K562 (cell line): Measurements from ENCODE around the gene NUP210. TPM values are rescaled to one million over a fixed set of nuclear protein-coding genes. Genes with fewer than 3 reads are reported as not detected.

Experiments
- ATAC-seq: fragments of 200-7000 bp; cut with Tn5 transposase; 3 replicates; pipeline ENCODE4 v1.9.1; 2020; ENCODE audit warnings: moderate library complexity
- BruUV-seq: library from RNA; stranded (reverse); fragments of 400-500 nt; replicated peaks from 2 replicates; lab custom pipeline; 2021; lab: Mats Ljungman, UMichigan
- CTCF ChIA-PET: fragments of 300-600 bp; formaldehyde crosslinking; extraction: SDS; loops from one replicate; lab custom pipeline; 2021; ENCODE audit warnings: low intra/inter-chr PET ratio; lab: Yijun Ruan, JAX
- POLR2A ChIA-PET: fragments of 300-600, 350-650 bp; sonication (Branson Sonifier 250); formaldehyde crosslinking; extraction: SDS; loops from one replicate; lab custom pipeline; 2021; ENCODE audit warnings: antibody characterized with exemption, inconsistent platforms; lab: Yijun Ruan, JAX
- DNase-seq, 4 experiments: peaks; one replicate each; pipeline versions ENCODE4 v3.0.0 to v3.0.0-alpha.2; 2011 to 2018; ENCODE audit warnings: low spot score in 3 of 4, mixed read lengths in 3 of 4; ENCODE audit errors: extremely low read depth in 1 of 4
- FAIRE-seq: peaks from 2 replicates; lab custom pipeline; 2011; peaks lifted over from hg19 to GRCh38; lab: Jason Lieb, UNC
- H2AFZ ChIP-seq: 2 replicates; pipeline ENCODE4 v1.6.0; 2011; ENCODE audit warnings: low read depth, low read length, control low read depth, inconsistent platforms
- H3K27ac ChIP-seq: fragments of 200-600 bp; 3 replicates; pipeline ENCODE4 v1.8.0; 2011; ENCODE audit warnings: low read depth, mild to moderate bottlenecking, control low read depth, inconsistent platforms, low read length, moderate library complexity, mixed read lengths; ENCODE audit errors: extremely low read depth
- H3K27me3 ChIP-seq, 2 experiments: fragments of 300-600 bp in 1 of 2; 2 replicates in 1 of 2; 3 replicates in 1 of 2; pipeline versions ENCODE4 v1.6.0 to v1.8.0; 2011; ENCODE audit warnings: inconsistent platforms in 2 of 2, low read length in 2 of 2, mild to moderate bottlenecking in 1 of 2, mixed read lengths in 1 of 2, moderate library complexity in 1 of 2; ENCODE audit not compliant: control insufficient read depth in 2 of 2, insufficient read depth in 2 of 2
- H3K36me3 ChIP-seq: fragments of 300-600 bp; 3 replicates; pipeline ENCODE4 v1.8.0; 2011; ENCODE audit warnings: mild to moderate bottlenecking, low read length, inconsistent platforms; ENCODE audit not compliant: control insufficient read depth, insufficient read depth
- H3K4me1 ChIP-seq, 2 experiments: fragments of 200-600 bp in 1 of 2; replicated peaks in 1 of 2; 2 replicates in 1 of 2; 3 replicates in 1 of 2; pipeline versions ENCODE4 v1.5.1 to v1.8.0; 2011; ENCODE audit warnings: inconsistent platforms in 2 of 2, low read length in 2 of 2, mild to moderate bottlenecking in 1 of 2, mixed read lengths in 1 of 2, moderate library complexity in 1 of 2; ENCODE audit not compliant: control insufficient read depth in 2 of 2, insufficient read depth in 2 of 2
- H3K4me2 ChIP-seq: 2 replicates; pipeline ENCODE4 v1.6.1; 2011; ENCODE audit warnings: low read length, control low read depth, inconsistent platforms, mixed read lengths; ENCODE audit not compliant: insufficient read depth
- H3K4me3 ChIP-seq: fragments of 200-600 bp; sonication (generic), shearing (Covaris generic); 2 replicates; pipeline ENCODE4 v1.5.1; 2016; ENCODE audit warnings: control low read depth, inconsistent platforms
- H3K79me2 ChIP-seq: fragments of 200-600 bp; 3 replicates; pipeline ENCODE4 v1.8.0; 2011; ENCODE audit warnings: low read length, inconsistent platforms; ENCODE audit not compliant: control insufficient read depth, insufficient read depth
- H3K9ac ChIP-seq, 2 experiments: 2 replicates each; pipeline versions ENCODE4 v1.6.0 to v1.6.1; 2011; ENCODE audit warnings: low read depth in 2 of 2, low read length in 2 of 2, control low read depth in 1 of 2, inconsistent platforms in 1 of 2, mild to moderate bottlenecking in 1 of 2, mixed read lengths in 1 of 2; ENCODE audit not compliant: insufficient read depth in 1 of 2
- H3K9me1 ChIP-seq: one replicate; pipeline ENCODE4 v1.6.0; 2011; ENCODE audit warnings: inconsistent platforms, mild to moderate bottlenecking, low read length, moderate library complexity; ENCODE audit not compliant: control insufficient read depth, insufficient read depth
- H3K9me3 ChIP-seq: replicated peaks from 2 replicates; pipeline ENCODE4 v1.5.1; 2011; ENCODE audit warnings: low read depth, low read length, inconsistent platforms; ENCODE audit not compliant: control insufficient read depth, insufficient read depth
- H4K20me1 ChIP-seq: replicated peaks from 2 replicates; pipeline ENCODE4 v1.6.1; 2011; ENCODE audit warnings: low read length, inconsistent platforms, mixed read lengths; ENCODE audit not compliant: control insufficient read depth, insufficient read depth
- CTBP1 ChIP-seq: fragments of 450-650 bp; IDR thresholded peaks from 2 replicates; pipeline ENCODE4 v1.6.1; 2016; ENCODE audit warnings: borderline replicate concordance
- FOSL1 ChIP-seq: fragments of 200-800 bp; sonication (Bioruptor generic); conservative IDR thresholded peaks from 2 replicates; pipeline ENCODE4 v1.6.1; 2016; ENCODE audit warnings: missing genetic modification characterization, missing compliant biosample characterization
- GTF2F1 ChIP-seq: IDR thresholded peaks from 2 replicates; pipeline ENCODE4 v1.6.1; 2011; ENCODE audit warnings: low read depth, low read length, improper control_type of control experiment
- HMGN3 ChIP-seq: IDR thresholded peaks from 2 replicates; pipeline ENCODE4 v1.6.1; 2011; ENCODE audit warnings: borderline replicate concordance, low read depth, mild to moderate bottlenecking, mixed read lengths, low read length; ENCODE audit not compliant: insufficient read length; ENCODE audit errors: extremely low read depth
- JUNB ChIP-seq: fragments of 450-650 bp; formaldehyde crosslinking; conservative IDR thresholded peaks from 2 replicates; pipeline ENCODE4 v1.4.0; 2020; ENCODE audit warnings: mild to moderate bottlenecking
- MEIS2 ChIP-seq: fragments of 450-650 bp; IDR thresholded peaks from 2 replicates; pipeline ENCODE4 v1.6.1; 2014; ENCODE audit warnings: mild to moderate bottlenecking; ENCODE audit not compliant: partially characterized antibody
- SMARCC2 ChIP-seq: fragments of 450-650 bp; IDR thresholded peaks from 2 replicates; pipeline ENCODE4 v1.6.1; 2017; ENCODE audit warnings: antibody characterized with exemption, moderate library complexity, mild to moderate bottlenecking, low read depth
- SUPT5H ChIP-seq: fragments of 450-650 bp; IDR thresholded peaks from 2 replicates; pipeline ENCODE4 v1.6.1; 2016
- TRIM28 ChIP-seq: fragments of 450-650 bp; IDR thresholded peaks from 2 replicates; pipeline ENCODE4 v1.6.1; 2017
- XRCC4 ChIP-seq: IDR thresholded peaks from one replicate; pipeline ENCODE4 v1.6.1; 2011; ENCODE audit not compliant: insufficient read depth, insufficient read length; ENCODE audit errors: extremely low read depth
- WGBS: fragments of 100-300 bp; shearing (Covaris generic); methylation state at CpG from one replicate; pipeline ENCODE4 v1.1.6; 2016; ENCODE audit warnings: low coverage, mixed read lengths; ENCODE audit not compliant: insufficient coverage; ENCODE audit errors: missing lambda C conversion rate; 5-methylcytosine and 5-hydroxymethylcytosine counted together
- in situ Hi-C: fragments of 300-500 bp; cut with MboI; formaldehyde crosslinking; loops from 4 replicates; pipeline ENCODE4 v1.15.0; 2018; ENCODE audit warnings: inconsistent platforms, mixed read lengths
- intact Hi-C: fragments of 100-400 bp; cut with micrococcal nuclease; formaldehyde crosslinking; loops from 2 replicates; pipeline ENCODE4 v1.14.2; 2022
- polyA plus RNA-seq, 8 experiments: library from polyadenylated mRNA; depleted of rRNA in 4 of 8; stranded (reverse) in 5 of 8; unstranded in 3 of 8; fragments of >200 nt; fragmentation: Nextera tagmentation in 2 of 8; fragmentation: Illumina TruSeq in 1 of 8; extraction: Ambion mirVana in 2 of 8; extraction: Trizol in 1 of 8; gene quantifications; 2 replicates each; pipeline versions ENCODE4 v1.2.1 to v1.2.3, GENCODE V29; 2011 to 2014; ENCODE audit warnings: inconsistent platforms in 1 of 8, missing spikeins in 1 of 8
- total RNA-seq, 7 experiments: library from RNA; depleted of rRNA in 6 of 7; stranded (reverse); fragments of >200 nt in 6 of 7; fragmentation: Illumina TruSeq in 2 of 7; extraction: Trizol in 2 of 7; gene quantifications; 2 replicates each; pipeline versions ENCODE4 v1.2.1 to v1.2.3, GENCODE V29; 2011 to 2021; ENCODE audit warnings: low replicate concordance in 1 of 7
- TF ChIP-seq, protein P1 (sequence below): sonication (generic); formaldehyde crosslinking; IDR thresholded peaks from 2 replicates; pipeline ENCODE4 v1.8.0; 2023; ENCODE audit warnings: mild to moderate bottlenecking, missing genetic modification reagents
- TF ChIP-seq, protein P2 (sequence below): sonication (generic); formaldehyde crosslinking; IDR thresholded peaks from 2 replicates; pipeline ENCODE4 v1.8.0; 2022; ENCODE audit warnings: mild to moderate bottlenecking, missing genetic modification reagents
- TF ChIP-seq, protein P3 (sequence below): fragments of 250-450 bp; sonication (Bioruptor Pico); IDR thresholded peaks from 2 replicates; pipeline ENCODE4 v1.9.0; 2021; ENCODE audit warnings: mild to moderate bottlenecking
- TF ChIP-seq, protein P4 (sequence below): fragments of 250-450 bp; sonication (Bioruptor Pico); IDR thresholded peaks from 2 replicates; pipeline ENCODE4 v1.4.0; 2020; ENCODE audit warnings: borderline replicate concordance

The NUP210 gene
- total and polyA plus RNA-seq, 9 of the 15 experiments (the other 6 are each of a cell fraction or from before 2014, with no cell fraction given): 1.2 to 138 (median 44.0) TPM

GRCh38 chr3:13404626-13405452 lies 15.3 kb downstream of the NUP210 start:
- Histone ChIP-seq H3K36me3 (peaks cover 53% of the 10 kb centered on the region; the same call in 2 of the 3 replicates), H3K79me2 (peaks cover 99% of the 10 kb centered on the region)
- 21% methylated on average over 9 of the region's 9 CpGs for WGBS
- TF ChIP-seq, protein P1, sequence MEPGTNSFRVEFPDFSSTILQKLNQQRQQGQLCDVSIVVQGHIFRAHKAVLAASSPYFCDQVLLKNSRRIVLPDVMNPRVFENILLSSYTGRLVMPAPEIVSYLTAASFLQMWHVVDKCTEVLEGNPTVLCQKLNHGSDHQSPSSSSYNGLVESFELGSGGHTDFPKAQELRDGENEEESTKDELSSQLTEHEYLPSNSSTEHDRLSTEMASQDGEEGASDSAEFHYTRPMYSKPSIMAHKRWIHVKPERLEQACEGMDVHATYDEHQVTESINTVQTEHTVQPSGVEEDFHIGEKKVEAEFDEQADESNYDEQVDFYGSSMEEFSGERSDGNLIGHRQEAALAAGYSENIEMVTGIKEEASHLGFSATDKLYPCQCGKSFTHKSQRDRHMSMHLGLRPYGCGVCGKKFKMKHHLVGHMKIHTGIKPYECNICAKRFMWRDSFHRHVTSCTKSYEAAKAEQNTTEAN (CRISPR knock-in tag): 0 out of 2 replicates have a peak, but pooled peaks have one; percentile 9
- TF ChIP-seq MEIS2 (peak; percentile 18), TRIM28 (peak; percentile 48; the same call in 1 of the 2 replicates), HMGN3 (no peak), FOSL1 (no peak), JUNB (CRISPR knock-in tag) (no peak), XRCC4 (no peak), CTBP1 (peak; percentile 37; the same call in 1 of the 2 replicates), SUPT5H (no peak), SMARCC2 (peak; percentile 73; the same call in 1 of the 2 replicates), GTF2F1 (no peak)
- TF ChIP-seq, protein P2, sequence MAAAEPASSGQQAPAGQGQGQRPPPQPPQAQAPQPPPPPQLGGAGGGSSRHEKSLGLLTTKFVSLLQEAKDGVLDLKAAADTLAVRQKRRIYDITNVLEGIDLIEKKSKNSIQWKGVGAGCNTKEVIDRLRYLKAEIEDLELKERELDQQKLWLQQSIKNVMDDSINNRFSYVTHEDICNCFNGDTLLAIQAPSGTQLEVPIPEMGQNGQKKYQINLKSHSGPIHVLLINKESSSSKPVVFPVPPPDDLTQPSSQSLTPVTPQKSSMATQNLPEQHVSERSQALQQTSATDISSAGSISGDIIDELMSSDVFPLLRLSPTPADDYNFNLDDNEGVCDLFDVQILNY: no peak
- TF ChIP-seq, protein P3, sequence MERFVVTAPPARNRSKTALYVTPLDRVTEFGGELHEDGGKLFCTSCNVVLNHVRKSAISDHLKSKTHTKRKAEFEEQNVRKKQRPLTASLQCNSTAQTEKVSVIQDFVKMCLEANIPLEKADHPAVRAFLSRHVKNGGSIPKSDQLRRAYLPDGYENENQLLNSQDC (CRISPR knock-in tag): no peak
- TF ChIP-seq, protein P4, sequence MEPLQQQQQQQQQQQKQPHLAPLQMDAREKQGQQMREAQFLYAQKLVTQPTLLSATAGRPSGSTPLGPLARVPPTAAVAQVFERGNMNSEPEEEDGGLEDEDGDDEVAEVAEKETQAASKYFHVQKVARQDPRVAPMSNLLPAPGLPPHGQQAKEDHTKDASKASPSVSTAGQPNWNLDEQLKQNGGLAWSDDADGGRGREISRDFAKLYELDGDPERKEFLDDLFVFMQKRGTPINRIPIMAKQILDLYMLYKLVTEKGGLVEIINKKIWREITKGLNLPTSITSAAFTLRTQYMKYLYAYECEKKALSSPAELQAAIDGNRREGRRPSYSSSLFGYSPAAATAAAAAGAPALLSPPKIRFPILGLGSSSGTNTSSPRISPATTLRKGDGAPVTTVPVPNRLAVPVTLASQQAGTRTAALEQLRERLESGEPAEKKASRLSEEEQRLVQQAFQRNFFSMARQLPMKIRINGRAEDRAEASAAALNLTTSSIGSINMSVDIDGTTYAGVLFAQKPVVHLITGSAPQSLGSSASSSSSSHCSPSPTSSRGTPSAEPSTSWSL (CRISPR knock-in tag): no peak

More at GRCh38 chr3:13404626-13405452, 15.3 kb downstream of the NUP210 start:
- intact Hi-C loops: loop anchor here (2.0 kb wide), 1 partner anchor 48 kb away; no protein-coding TSS in a partner anchor
- Histone ChIP-seq H3K9me3 (peaks cover 19% of the 10 kb centered on the region), H3K4me2 (peak overlapping the region; percentile 67), H4K20me1 (peaks cover 14% of the 10 kb centered on the region; the same call in 1 of the 2 replicates), H3K4me3 (no peak overlapping the region), H3K27ac (peak overlapping the region; percentile 63), H3K9ac (peak overlapping the region; percentile 39 to 59; a peak in 2 of 4 replicates), H3K27me3 (no peaks in the 10 kb centered on the region), H3K9me1 (no peaks in the 10 kb centered on the region), H2AFZ (no peak overlapping the region; the same call in 1 of the 2 replicates), H3K4me1 (peaks cover 32 to 46% of the 10 kb centered on the region in 2 experiments; a peak in 4 of 5 replicates)
- CTCF ChIA-PET: no interaction called here
- DNase-seq: peak; percentile 69 to 78 (median 72)
- ATAC-seq: peak; percentile 63
- FAIRE-seq: peak; percentile 93
- no TSS peak for BruUV-seq
- in situ Hi-C loops: no loop called here
- POLR2A ChIA-PET: interaction anchor here (0.6 to 4.0 kb wide), 8 partner anchors 12 to 1806 kb away, joined by 3 to 29 read pairs (median 3); no protein-coding TSS in a partner anchor
